GM18868 (cell line): ENCODE data around the gene TMEM44.
"Not testable (repeated sequence)": the region's sequence is repeated elsewhere in the genome, so short reads cannot be mapped to it uniquely, and the experiment has no call there.

ENCODE experiments used
- ATAC-seq: cut with Tn5 transposase; IDR thresholded peaks from one replicate; pipeline ENCODE4 v1.9.1; 2021; ENCODE audit warnings: mild to moderate bottlenecking, moderate library complexity; ENCODE audit not compliant: unreplicated experiment

The TMEM44 gene

DNA sequence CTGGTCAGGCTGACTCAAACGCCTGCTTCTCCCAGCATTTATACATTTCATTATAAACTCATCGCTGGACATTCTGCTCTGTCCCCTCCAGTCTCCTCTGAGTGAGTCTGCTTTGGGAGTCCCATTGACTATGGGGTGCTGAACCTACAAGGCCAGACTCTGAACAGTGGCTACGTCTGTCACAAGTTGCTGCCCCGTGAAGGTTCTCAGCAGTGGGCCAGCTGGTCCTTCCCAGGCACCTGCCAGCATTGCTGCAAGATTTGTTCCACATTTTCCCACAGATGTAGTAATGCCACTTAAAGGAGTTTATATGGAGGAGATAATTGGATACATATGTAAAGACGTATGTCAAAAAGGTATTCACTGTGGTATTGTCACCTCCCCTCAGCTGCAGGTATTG is 73.7 kb downstream of the TMEM44 start:
- ATAC-seq, result no peak

DNA sequence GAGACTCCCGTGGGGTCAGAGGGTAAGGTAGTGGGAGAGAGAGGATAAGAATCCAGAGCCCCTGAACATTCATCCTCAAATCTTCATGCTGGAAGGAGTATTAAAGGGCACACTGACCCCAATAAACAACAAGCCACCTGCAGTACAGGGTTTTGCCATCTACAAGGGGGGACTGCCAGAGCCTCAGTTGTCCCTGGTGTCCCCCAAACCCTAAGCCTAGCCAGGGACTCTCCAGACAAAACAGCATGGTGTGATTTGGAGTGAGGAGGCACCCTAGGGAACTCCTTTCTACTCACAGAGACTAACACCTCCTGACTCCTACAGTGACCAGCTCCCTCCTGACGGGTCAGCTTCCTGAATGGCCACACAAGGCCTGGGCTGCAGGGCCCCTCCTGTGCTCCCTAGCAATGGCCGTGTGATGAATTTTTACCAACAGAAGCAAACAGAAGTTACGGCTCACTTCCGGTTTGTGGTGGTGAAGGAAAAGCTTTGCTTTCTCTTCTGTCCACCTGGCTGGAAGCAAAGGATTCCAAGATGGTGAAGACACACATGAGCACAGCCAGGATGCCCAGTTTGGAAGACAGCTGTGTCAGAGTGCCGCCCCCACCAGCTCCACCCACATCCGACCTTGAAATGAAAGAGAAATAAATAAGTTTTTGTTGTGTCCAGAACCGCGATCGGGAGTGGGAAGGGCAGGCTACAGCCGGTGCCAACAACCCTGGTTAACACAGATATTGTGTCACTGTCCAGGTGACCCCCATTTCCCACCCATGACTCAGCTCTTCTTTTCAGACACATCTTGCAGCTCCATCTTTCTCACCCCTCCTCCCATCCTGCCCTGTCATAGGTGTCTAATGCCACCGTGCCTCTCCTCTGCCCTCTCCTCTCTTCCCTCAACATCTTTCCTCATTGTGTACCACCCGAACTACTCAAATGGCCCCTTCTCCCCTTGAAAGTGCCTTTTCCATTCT is 76.8 kb downstream of the TMEM44 start:
- no peak for ATAC-seq

DNA sequence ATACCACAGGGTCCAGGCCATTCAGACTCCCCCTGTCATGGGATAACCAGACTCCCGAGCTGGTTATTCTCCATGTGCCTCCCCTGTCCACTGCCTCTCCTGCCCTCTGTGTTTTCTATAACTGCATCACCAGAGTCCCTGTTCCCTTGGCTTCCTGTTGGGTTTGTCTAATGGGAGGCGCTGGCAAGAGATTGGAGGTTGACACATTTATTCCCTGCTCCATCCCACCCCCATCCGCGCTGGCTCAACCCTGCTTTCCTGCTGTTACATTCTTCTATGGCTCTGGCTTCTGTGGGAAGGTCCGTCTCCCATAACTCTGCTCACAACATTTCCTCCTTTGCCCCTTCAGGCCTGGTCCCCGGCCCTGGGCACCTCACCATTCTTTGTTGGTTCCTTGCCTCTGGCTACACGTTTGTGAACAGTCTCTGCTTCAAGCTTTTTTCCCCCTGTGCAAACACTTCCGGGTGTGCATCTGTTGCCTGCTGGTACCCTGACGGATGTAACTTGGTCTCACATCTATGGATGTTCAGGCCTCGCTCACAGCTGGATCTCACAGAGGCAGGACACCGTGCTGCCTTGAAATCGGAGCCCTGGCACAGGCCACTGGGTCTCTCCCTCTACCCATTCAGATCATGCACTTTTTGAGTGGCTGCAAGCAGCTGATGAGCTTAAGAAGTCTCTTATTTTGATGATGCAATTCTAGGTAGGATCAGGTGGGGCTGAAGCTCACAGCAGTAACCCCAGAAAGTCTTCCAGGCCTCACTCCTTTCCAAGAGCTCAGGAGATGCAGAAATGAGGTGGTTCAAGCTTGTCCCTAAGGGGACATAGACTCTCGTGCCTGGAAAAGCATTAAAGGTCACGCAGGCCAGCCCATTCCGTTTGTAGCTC is 77.8 kb downstream of the TMEM44 start:
- ATAC-seq, result no peak

DNA sequence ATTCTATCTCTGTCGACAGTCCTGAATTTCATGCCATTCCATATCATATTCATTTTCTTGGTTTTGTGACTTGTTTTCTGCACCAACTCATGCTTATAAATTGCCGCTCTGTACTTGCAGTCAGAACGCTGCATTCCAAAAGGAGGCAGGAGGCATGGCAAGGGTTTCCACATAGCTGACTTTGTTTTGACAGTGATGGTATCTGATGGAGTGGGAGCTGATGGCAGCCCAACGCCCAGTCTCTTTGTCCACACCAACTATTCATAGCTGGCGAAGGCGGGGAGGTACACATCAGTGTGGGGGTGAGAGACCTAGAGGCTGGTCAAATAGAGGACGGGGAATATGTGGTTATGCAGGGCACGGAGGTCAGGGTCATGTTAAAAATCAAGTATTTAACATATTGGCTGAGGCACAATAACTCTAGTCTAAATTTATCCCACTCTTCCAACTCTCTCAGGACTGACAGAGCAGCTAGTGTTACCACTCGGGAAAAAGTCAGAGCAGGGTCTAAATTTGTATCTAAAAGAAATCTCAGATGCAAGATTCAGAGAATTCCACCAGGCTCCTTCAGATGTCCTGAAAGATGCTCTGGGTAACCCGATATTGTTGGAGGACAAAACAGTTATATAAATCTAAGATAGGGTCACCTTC is 78.6 kb downstream of the TMEM44 start:
- ATAC-seq, result no peak

DNA sequence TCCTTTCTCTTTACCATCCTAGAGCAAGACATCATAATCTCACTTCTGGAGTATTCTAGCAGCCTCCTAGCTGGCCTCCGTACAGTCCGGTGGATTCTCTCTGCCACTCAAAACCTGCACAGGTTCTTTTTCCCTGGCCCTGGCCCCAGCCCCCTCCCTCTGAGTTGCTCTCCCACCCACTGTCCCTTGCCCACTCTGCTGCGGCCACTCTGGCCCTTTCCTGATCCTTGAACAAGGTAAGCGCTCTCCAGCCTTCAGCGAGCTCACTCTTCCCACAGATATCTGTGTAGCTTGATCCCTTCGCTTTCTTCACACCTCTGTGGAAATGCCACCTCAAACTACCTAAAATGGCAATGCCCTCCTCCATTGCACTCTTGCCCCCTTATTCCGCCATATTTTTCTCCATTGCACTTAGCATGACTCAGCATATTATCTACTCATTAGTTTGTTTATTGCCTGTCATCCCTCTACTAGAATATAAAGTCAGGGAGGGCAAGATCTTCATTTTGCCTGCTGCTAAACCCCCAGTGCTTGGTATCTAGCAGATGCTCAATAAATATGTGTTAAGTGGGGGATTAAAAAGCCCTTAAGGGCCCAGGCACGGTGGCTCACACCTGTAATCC is 80.8 kb downstream of the TMEM44 start:
- ATAC-seq, result no peak

DNA sequence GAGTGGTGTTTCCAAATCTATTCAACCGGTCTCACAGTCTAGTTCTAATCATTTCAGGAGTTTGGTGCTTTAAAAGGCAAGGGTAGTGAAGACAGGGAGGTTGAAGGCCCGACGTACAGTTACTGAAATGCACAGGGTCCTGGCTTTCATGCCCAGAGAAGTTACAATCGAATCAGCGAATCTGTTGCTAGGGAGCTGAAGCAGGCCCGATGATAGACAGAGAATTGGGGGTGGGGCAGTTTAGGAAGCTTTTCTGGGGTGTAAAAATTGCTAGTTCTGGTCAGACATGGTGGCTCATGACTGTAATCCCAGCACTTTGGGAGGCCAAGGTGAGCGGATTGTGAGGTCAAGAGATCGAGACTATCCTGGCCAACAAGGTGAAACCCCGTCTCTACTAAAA is 83.4 kb downstream of the TMEM44 start:
- ATAC-seq, result no peak

DNA sequence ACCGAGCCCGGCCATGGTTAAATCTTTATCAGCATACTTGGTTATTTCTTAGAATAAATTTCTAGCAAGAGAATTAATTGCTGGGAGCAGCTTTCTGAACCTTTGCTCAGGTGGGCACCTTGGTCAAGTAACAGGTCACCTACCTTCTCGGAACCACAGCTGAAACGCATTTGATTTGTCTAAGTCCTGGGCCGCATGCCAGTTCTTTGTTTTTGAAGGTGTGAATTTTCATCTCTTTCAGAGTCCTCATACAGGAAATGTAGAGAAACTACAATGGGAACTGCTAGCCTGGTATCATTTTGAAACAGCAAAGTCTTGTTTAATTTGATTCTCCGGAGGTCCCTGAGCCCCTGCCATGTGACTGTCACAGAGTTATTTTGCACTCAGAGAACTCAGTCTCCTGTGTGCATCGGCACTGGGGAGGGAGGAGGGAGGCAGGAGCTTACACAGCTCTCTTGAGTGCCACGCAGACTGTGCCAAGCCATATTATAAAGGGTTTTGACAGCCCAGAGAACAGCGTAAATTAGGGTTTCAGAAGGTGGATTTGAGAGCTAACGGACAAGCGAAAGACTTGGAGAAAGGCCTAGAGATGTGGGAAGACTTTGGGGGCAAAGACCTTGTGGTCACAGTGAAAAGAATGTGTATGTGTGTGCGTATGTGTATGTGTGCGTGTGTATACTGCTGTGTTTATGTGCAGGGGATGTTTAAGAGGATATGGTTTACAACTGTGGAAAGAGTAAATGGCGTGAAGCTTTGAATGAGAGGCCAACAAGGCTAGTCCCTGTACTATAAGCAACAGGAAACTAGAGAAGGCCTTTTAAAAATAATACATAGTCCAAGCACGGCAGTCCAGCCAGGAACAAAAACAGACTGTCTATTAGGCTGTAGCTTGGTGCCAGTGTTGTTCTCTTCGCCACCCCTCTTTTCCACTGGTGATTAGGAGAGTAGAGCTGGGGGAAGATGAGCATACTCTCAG is 84.6 kb downstream of the TMEM44 start:
- ATAC-seq, result no peak

DNA sequence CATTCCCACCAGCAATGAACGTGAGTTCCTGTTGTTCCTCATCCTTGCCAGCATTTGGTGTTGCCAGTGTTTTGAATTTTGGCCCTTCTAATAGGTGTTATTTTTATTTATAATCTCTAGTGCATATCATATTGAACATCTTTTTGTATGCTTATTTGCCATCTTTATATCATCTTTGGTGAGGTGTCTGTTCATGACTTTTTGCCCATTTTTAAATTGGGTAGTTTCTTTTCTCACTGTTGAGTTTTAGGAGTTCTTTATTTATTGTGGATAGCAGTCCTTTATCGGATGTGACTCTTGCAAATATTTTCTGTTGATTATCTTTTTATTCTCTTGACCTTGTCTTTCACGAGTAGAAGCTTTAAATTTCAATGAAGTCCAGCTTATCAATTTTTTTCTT is 86.2 kb downstream of the TMEM44 start:
- no peak for ATAC-seq

DNA sequence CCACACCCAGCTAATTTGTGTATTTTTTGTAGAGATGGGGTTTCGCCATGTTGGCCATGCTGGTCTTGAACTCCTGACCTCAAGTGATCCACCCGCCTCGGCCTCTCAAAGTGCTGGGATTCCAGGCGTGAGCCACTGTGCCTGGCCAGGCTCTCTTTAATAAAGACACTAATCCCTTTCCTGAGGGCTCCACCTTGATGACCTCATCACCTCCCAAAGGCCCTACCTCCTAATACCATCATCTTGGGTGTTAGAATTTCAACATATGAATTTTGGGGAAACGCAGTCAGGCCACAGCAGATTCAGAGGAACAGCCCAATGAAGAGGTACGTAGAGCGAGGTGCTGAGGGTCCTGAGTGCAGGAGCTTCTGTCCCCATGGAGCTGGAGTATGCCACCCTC is 87.7 kb downstream of the TMEM44 start:
- ATAC-seq, result not testable (repeated sequence)

DNA sequence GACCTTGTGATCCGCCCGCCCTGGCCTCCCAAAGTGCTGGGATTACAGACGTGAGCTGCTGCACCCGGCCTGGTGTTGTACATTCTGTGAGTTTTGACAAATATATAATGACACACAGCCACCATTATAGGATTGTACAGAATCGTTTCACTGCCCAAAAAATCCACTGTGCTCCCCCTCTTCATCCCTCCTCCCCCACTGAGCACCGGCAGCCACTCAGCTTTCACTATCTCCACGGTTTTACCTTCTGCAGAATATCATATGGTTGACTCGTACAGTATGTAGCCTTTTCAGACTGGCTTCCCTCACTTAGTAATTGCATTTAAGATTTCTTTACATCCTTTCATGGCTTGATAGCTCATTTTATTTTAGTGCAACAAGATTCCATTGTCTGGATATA is 89.7 kb downstream of the TMEM44 start:
- ATAC-seq, result no peak

DNA sequence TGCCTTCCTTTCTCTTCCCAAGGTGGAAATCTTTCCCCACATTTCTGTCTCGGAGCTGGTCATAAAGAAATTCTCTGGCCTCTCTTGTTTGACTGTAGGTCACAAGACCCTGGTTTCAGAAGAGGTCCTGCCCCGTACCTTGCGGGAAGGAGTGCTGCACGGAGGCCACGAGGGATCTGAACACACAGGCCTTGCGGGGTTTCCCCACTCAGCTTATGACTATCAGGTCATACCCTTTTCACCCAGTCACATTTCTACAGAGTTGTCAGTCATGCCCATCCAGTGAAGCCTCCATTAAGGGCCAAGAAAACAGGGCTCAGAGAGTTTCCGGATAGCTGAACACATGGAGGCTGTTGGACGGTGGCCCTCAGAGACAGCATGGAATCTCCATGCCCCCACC is 91.7 kb downstream of the TMEM44 start:
- ATAC-seq, result peak; percentile 64

DNA sequence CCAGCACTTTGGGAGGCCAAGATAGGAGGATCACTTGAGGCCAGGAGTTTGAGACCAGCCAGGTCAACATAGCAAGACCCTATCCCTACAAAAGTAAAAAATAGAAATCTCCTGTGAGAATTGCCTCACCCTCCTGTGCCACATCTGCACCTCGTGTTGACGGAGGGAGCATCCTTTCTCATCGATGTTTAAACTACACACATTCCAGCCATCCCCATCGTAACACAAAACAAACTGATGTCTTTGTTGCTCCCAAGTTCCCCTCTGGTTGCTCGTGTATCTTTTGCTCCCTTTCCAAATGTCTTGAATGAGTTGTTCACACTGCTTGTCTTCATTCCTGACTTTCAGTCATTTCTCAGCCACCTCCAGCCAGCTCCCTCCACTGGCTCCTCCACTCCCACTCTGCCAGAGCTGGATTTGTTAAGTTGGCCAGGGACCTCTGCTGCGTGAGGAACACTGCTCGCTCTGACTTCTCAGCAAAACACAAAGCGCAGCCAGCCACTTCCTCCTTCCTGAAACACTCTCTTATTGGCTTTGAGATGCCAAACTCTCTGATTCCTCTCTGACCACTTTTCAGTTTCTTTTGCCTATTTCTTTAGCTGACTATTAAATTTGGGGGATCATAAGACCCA is 92.8 kb downstream of the TMEM44 start:
- no peak for ATAC-seq

DNA sequence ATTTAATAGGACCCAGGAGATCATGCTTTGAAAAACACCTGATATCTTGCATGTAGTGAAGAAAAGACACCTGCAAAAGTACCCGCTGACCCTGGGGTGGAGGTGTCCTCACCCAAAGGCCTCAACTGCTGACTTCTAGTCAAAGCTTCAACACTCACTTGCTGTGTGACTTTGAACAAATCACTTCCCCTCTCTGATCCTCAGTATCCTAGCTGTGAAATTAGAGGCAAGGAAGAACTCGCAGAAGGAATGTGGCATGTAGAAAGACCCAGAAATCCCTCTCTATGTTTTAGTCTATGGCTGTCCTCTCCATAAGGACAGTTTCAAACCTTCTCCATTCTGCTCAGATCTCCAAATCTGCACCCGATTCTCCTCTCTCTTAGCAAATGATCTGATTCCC is 93.7 kb downstream of the TMEM44 start:
- no peak for ATAC-seq

DNA sequence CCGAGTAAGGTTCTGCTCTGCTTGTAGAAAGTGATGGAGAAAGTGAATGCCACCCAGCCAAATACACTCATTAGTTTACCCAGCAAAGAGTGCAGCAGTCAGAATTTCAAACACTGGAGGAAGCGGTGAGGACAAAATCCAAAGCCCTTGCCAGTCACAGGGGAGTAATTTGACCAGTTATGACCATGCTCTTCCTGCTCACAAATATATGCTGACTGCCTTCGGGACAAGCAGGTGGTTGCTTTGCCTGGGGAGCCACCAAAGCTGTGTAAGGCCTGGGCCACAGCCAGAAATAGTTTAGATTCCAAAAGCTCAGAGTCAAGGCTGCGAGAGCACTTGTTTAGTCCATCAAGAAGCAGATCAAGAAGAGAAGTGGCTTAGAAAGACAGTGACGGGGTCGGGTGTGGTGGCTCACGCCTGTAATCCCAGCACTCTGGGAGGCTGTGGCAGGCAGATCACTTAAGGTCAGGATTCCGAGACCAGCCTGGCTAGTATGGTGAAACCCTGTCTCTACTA is 95.4 kb downstream of the TMEM44 start:
- no peak for ATAC-seq
